Spleen (tissue), 11 donors: ENCODE measurements around the gene OR2T33. TPM values are rescaled to one million over a fixed set of nuclear protein-coding genes. Genes with fewer than 3 reads are reported as not detected.

Experiments
- DNase-seq: peaks from one replicate; pipeline ENCODE4 v3.0.0-alpha.2; 2020
- H3K27ac ChIP-seq, 8 donors: fragments of 200-600 bp; sonication (generic) in 7 of 8; 1 replicate in 4 of 8; 2 replicates in 4 of 8; pipeline versions ENCODE4 v1.5.0 to v1.8.0; 2016 to 2021; ENCODE audit warnings: inconsistent platforms in 4 of 8, mild to moderate bottlenecking in 4 of 8, moderate library complexity in 1 of 8
- H3K27me3 ChIP-seq, 7 donors: fragments of 200-600 bp; sonication (generic) in 6 of 7; replicated peaks in 1 of 7; 1 replicate in 4 of 7; 2 replicates in 3 of 7; pipeline versions ENCODE4 v1.5.0 to v1.8.0; 2016 to 2021; ENCODE audit warnings: inconsistent platforms in 3 of 7, mild to moderate bottlenecking in 1 of 7
- H3K36me3 ChIP-seq, 6 donors: fragments of 200-600 bp; sonication (generic) in 5 of 6; 1 replicate in 4 of 6; 2 replicates in 2 of 6; pipeline versions ENCODE4 v1.5.0 to v1.8.0; 2016 to 2021; ENCODE audit warnings: inconsistent platforms in 2 of 6
- H3K4me1 ChIP-seq, 6 donors: fragments of 200-600 bp; sonication (generic) in 5 of 6; 1 replicate in 3 of 6; 2 replicates in 3 of 6; pipeline versions ENCODE4 v1.5.0 to v1.8.0; 2016 to 2021; ENCODE audit warnings: inconsistent platforms in 3 of 6
- H3K4me3 ChIP-seq, 8 donors: fragments of 200-600 bp; sonication (generic) in 7 of 8; 1 replicate in 4 of 8; 2 replicates in 4 of 8; pipeline versions ENCODE4 v1.5.0 to v1.8.0; 2016 to 2021; ENCODE audit warnings: inconsistent platforms in 4 of 8, mild to moderate bottlenecking in 4 of 8, moderate library complexity in 2 of 8
- H3K9me3 ChIP-seq, 8 donors: fragments of 200-600 bp; sonication (generic) in 7 of 8; 1 replicate in 4 of 8; 2 replicates in 4 of 8; pipeline versions ENCODE4 v1.5.0 to v1.8.0; 2016 to 2021; ENCODE audit warnings: inconsistent platforms in 4 of 8
- CTCF ChIP-seq, 11 experiments: fragments of 200-600 bp in 7 of 11; fragments of 450-650 bp in 4 of 11; sonication (generic) in 4 of 11; IDR thresholded peaks in 8 of 11; conservative IDR thresholded peaks in 3 of 11; 1 replicate in 7 of 11; 2 replicates in 4 of 11; pipeline versions ENCODE4 v1.4.0 to v1.8.0; 2016 to 2021; ENCODE audit warnings: antibody characterized with exemption in 11 of 11, inconsistent platforms in 4 of 11, mild to moderate bottlenecking in 1 of 11
- POLR2A ChIP-seq, 3 donors: fragments of 450-650 bp; IDR thresholded peaks; one replicate each; pipeline ENCODE4 v1.5.1; 2017; ENCODE audit warnings: antibody characterized with exemption in 3 of 3, mild to moderate bottlenecking in 1 of 3
- POLR2AphosphoS5 ChIP-seq, 3 donors: sonication (generic); formaldehyde crosslinking; IDR thresholded peaks; one replicate each; pipeline ENCODE4 v1.5.1; 2017; ENCODE audit warnings: antibody characterized with exemption in 3 of 3
- WGBS, 5 donors: extraction: QIAGEN DNeasy Blood & Tissue Kit in 3 of 5; methylation state at CpG; one replicate each; pipeline versions ENCODE4 v1.1.5 to v1.1.7; 2013 to 2018; 5-methylcytosine and 5-hydroxymethylcytosine counted together
- intact Hi-C: fragments of 100-400 bp; cut with DNase I; formaldehyde crosslinking; loops from one replicate; pipeline ENCODE4 v1.15.0; 2023; ENCODE audit warnings: low total_unique reads
- polyA plus RNA-seq, 3 donors: library from polyadenylated mRNA; stranded (reverse); fragments of 200-250 nt; gene quantifications; one replicate each; pipeline ENCODE4 v1.2.1, GENCODE V29; 2013
- total RNA-seq, 7 donors: library from RNA; depleted of rRNA in 3 of 7; stranded (reverse); fragments of >200 nt in 3 of 7; fragmentation: NEBNext Ultra II Directional in 4 of 7; extraction: Animal tissue kit (Norgen Biotek cat#: 25700) in 4 of 7; gene quantifications; one replicate each; pipeline versions ENCODE4 v1.1.0 to v1.2.1, GENCODE V29; 2016 to 2021
- donor health status: healthy with polysubstance abuse.
- donor health status: DM: no; HTN: no; CAD: no; lungs with moderate emphysema.
- donor health status: DM: no; HTN: no; CAD: no.
- donor health status: Bipolar disorder and iron deficiency.
- donor health status: healthy.
- donor health status: DM: no; HTN: no; CAD: no.
- donor health status: DM: yes; HTN: yes; CAD: no.

OR2T33 gene
- total and polyA plus RNA-seq, 10 donors = not detected

- H3K27ac ChIP-seq = no peak overlapping the region
- H3K9me3 ChIP-seq = no peaks in the 10 kb centered on the region
- WGBS, 5 donors = 89 to 93% (median 93%) methylated on average over 9 of the region's 9 CpGs
- peaks cover 0 to 12% (median 0%) of the 10 kb centered on the region in 7 donors for H3K27me3 ChIP-seq
- no peak for TF ChIP-seq CTCF (IDR thresholded peaks at IDR 0.05 in 8 of 11, conservative IDR thresholded peaks at IDR 0.05 in 3 of 11)
- no peak for TF ChIP-seq POLR2AphosphoS5 (IDR thresholded peaks at IDR 0.05)
- TF ChIP-seq POLR2A (IDR thresholded peaks at IDR 0.05) = no peak
- no peaks in the 10 kb centered on the region for H3K36me3 ChIP-seq
- no peak overlapping the region for H3K4me3 ChIP-seq
- DNase-seq = peak; percentile 55
- intact Hi-C loops = no loop called here
- no peaks in the 10 kb centered on the region for H3K4me1 ChIP-seq
Observed at GRCh38 chr1:248239478-248239877, 38.3 kb downstream of the OR2T33 start.

GRCh38 chr1:248231117-248231516, 46.7 kb downstream of the OR2T33 start, which contains the start of gene OR2M4:
TSS of gene OR2M4 (plus strand) at chr1:248231417. CDS start at chr1:248238929, 7,512 bp downstream.
- intact Hi-C loops = no loop called here
- no peaks in the 10 kb centered on the region for H3K27me3 ChIP-seq
- H3K36me3 ChIP-seq = no peaks in the 10 kb centered on the region
- WGBS, 5 donors = 80 to 87% (median 82%) methylated on average over 2 of the region's 2 CpGs
- no peak for TF ChIP-seq CTCF (IDR thresholded peaks at IDR 0.05 in 8 of 11, conservative IDR thresholded peaks at IDR 0.05 in 3 of 11)
- no peak for TF ChIP-seq POLR2AphosphoS5 (IDR thresholded peaks at IDR 0.05)
- no peak for TF ChIP-seq POLR2A (IDR thresholded peaks at IDR 0.05)
- H3K4me3 ChIP-seq = no peak within 1 kb of the TSS
- H3K27ac ChIP-seq = no peak within 1 kb of the TSS
- peaks cover 0 to 13% (median 7%) of the 10 kb centered on the region in 8 donors for H3K9me3 ChIP-seq
- H3K4me1 ChIP-seq = no peaks in the 10 kb centered on the region
- no peak for DNase-seq

- intact Hi-C loops = no loop called here
- no peak overlapping the region for H3K27ac ChIP-seq
- H3K9me3 ChIP-seq = peaks cover 0 to 13% (median 7%) of the 10 kb centered on the region in 8 donors
- H3K36me3 ChIP-seq = no peaks in the 10 kb centered on the region
- H3K4me1 ChIP-seq = no peaks in the 10 kb centered on the region
- no peak overlapping the region for H3K4me3 ChIP-seq
- no peaks in the 10 kb centered on the region for H3K27me3 ChIP-seq
- WGBS, 5 donors = 64 to 86% (median 79%) methylated on average over 6 of the region's 6 CpGs
- DNase-seq = no peak
- TF ChIP-seq POLR2A (IDR thresholded peaks at IDR 0.05) = no peak
- TF ChIP-seq CTCF (IDR thresholded peaks at IDR 0.05 in 8 of 11, conservative IDR thresholded peaks at IDR 0.05 in 3 of 11) = no peak
- no peak for TF ChIP-seq POLR2AphosphoS5 (IDR thresholded peaks at IDR 0.05)
Observed at GRCh38 chr1:248229360-248229908, 48.3 kb downstream of the OR2T33 start.

- H3K27ac ChIP-seq = no peak overlapping the region
- no peak for TF ChIP-seq POLR2AphosphoS5 (IDR thresholded peaks at IDR 0.05)
- no peak for TF ChIP-seq POLR2A (IDR thresholded peaks at IDR 0.05)
- TF ChIP-seq CTCF (IDR thresholded peaks at IDR 0.05 in 8 of 11, conservative IDR thresholded peaks at IDR 0.05 in 3 of 11) = no peak
- H3K27me3 ChIP-seq = no peaks in the 10 kb centered on the region
- H3K4me3 ChIP-seq = no peak overlapping the region
- peaks cover 0 to 18% (median 7%) of the 10 kb centered on the region in 8 donors for H3K9me3 ChIP-seq
- H3K36me3 ChIP-seq = no peaks in the 10 kb centered on the region
- intact Hi-C loops = no loop called here
- WGBS, 5 donors = 84 to 93% (median 85%) methylated on average over 1 of the region's 1 CpG
- no peaks in the 10 kb centered on the region for H3K4me1 ChIP-seq
- no peak for DNase-seq
Observed at GRCh38 chr1:248225537-248225936, 52.2 kb downstream of the OR2T33 start.

Other genes starting within 250 kb of the OR2T33 start
- gene OR2L2, start 247.9 kb downstream of the OR2T33 start, total RNA-seq = 1 to 10 TPM in 4 of 7 donors, under 1 TPM in 3; 0.19 to 5.2 (median 1.0) TPM
- gene OR2L2, start 247.9 kb downstream of the OR2T33 start, polyA plus RNA-seq = under 1 TPM; 0.04 to 0.32 (median 0.05) TPM
- 1 to 10 TPM in 1 of 7 donors, under 1 TPM in 6; 0.27 to 1.0 (median 0.32) TPM for gene OR2L3, start 231.1 kb downstream of the OR2T33 start, total RNA-seq
- gene OR2L3, start 231.1 kb downstream of the OR2T33 start, polyA plus RNA-seq = under 1 TPM in 1 of 3 donors, not detected in 2; 0.06 TPM
- gene OR2L13, start 182.8 kb downstream of the OR2T33 start, total RNA-seq = 1 to 10 TPM in 1 of 7 donors, under 1 TPM in 4, not detected in 2; 0.23 to 1.1 (median 0.60) TPM
- gene OR2L13, start 182.8 kb downstream of the OR2T33 start, polyA plus RNA-seq = under 1 TPM; 0.14 to 0.32 (median 0.22) TPM
- not detected for gene OR2M5, start 132.8 kb downstream of the OR2T33 start, total RNA-seq
- not detected for gene OR2M5, start 132.8 kb downstream of the OR2T33 start, polyA plus RNA-seq
- not detected for gene OR2M2, start 103.2 kb downstream of the OR2T33 start, total RNA-seq
- not detected for gene OR2M2, start 103.2 kb downstream of the OR2T33 start, polyA plus RNA-seq
- under 1 TPM in 2 of 7 donors, not detected in 5; 0.03 to 0.13 TPM for gene OR2M3, start 80.7 kb downstream of the OR2T33 start, total RNA-seq
- gene OR2M3, start 80.7 kb downstream of the OR2T33 start, polyA plus RNA-seq = not detected
- gene OR2M4, start 46.6 kb downstream of the OR2T33 start, total RNA-seq = not detected
- gene OR2M4, start 46.6 kb downstream of the OR2T33 start, polyA plus RNA-seq = under 1 TPM in 1 of 3 donors, not detected in 2; 0.02 TPM
- not detected for gene OR2T12, start 25.4 kb upstream of the OR2T33 start, total RNA-seq
- gene OR2T12, start 25.4 kb upstream of the OR2T33 start, polyA plus RNA-seq = not detected
- gene OR2M7, start 46.6 kb upstream of the OR2T33 start, total RNA-seq = not detected
- not detected for gene OR2M7, start 46.6 kb upstream of the OR2T33 start, polyA plus RNA-seq
- not detected for gene OR14C36, start 70.8 kb upstream of the OR2T33 start, total RNA-seq
- not detected for gene OR14C36, start 70.8 kb upstream of the OR2T33 start, polyA plus RNA-seq
- not detected for gene OR2T4, start 83.7 kb upstream of the OR2T33 start, total RNA-seq
- gene OR2T4, start 83.7 kb upstream of the OR2T33 start, polyA plus RNA-seq = not detected
- not detected for gene OR2T6, start 97.8 kb upstream of the OR2T33 start, total RNA-seq
- gene OR2T6, start 97.8 kb upstream of the OR2T33 start, polyA plus RNA-seq = not detected
- not detected for gene OR2T1, start 125.1 kb upstream of the OR2T33 start, total RNA-seq
- gene OR2T1, start 125.1 kb upstream of the OR2T33 start, polyA plus RNA-seq = not detected
- gene OR2T2, start 167.7 kb upstream of the OR2T33 start, total RNA-seq = 1 to 10 TPM in 1 of 7 donors, under 1 TPM in 6; 0.26 to 1.0 (median 0.51) TPM
- not detected for gene OR2T2, start 167.7 kb upstream of the OR2T33 start, polyA plus RNA-seq
- under 1 TPM in 2 of 7 donors, not detected in 5; 0.63 to 0.77 TPM for gene OR2T3, start 195.4 kb upstream of the OR2T33 start, total RNA-seq
- not detected for gene OR2T3, start 195.4 kb upstream of the OR2T33 start, polyA plus RNA-seq
- gene OR2T5, start 210.6 kb upstream of the OR2T33 start, total RNA-seq = not detected
- gene OR2T5, start 210.6 kb upstream of the OR2T33 start, polyA plus RNA-seq = not detected
- gene OR2G6, start 230.1 kb upstream of the OR2T33 start, total RNA-seq = under 1 TPM; 0.09 to 0.85 (median 0.39) TPM
- not detected for gene OR2G6, start 230.1 kb upstream of the OR2T33 start, polyA plus RNA-seq